NCI-H748 (cell line): Measurements from ENCODE around the gene ZNF8.
"Not testable (repeated sequence)": the region's sequence is repeated elsewhere in the genome, so short reads cannot be mapped to it uniquely, and the experiment has no call there.

Source experiments
- DNase-seq: peaks from one replicate; lab custom pipeline; 2025; ENCODE audit not compliant: unreplicated experiment; lab: John Stamatoyannopoulos, UW

ZNF8 gene

GRCh38 chr19:58334691-58335249, 56.0 kb downstream of the ZNF8 start:
- no peak for DNase-seq

DNA sequence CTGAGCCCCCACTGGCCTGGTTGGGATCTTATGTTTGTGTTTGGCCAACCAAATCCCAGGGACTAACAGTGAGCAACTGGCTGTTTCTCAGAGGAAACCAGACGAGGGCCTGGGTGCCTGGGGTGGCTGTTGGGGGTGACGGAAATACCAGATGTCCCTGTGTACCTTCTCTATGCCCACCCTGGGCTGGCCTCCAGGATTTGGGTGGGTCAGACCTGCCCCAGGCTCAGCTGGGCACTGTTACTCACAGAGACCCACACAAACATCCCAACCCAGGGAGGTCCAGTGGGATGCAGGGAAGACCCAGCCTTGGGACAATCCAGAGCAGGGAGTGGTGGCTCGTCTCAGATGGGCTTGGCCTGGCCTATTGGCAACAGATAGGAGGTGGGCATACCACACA, 56.9 kb downstream of the ZNF8 start:
- no peak for DNase-seq

DNA sequence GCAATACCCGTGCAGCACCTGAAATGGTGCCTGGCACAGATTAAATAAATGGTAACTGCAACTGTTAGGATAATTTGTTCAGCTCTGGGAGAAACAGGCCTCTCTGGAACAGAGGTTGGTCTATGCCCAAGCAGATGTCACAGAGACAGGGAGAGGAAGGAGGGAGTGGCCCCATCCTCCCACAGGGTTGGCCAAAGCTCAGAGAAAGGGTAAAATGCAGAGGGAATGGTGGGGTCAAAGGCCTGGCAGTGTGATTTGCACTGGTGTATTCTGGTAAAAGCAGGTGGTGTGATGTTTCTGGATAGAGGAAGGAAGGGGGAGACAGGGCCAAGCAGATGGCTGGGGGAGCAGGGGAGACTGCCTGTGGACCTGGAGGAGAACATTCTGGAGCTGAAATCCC, 57.5 kb downstream of the ZNF8 start:
- DNase-seq = no peak

GRCh38 chr19:58336820-58337219, 58.1 kb downstream of the ZNF8 start:
- DNase-seq = no peak

DNA sequence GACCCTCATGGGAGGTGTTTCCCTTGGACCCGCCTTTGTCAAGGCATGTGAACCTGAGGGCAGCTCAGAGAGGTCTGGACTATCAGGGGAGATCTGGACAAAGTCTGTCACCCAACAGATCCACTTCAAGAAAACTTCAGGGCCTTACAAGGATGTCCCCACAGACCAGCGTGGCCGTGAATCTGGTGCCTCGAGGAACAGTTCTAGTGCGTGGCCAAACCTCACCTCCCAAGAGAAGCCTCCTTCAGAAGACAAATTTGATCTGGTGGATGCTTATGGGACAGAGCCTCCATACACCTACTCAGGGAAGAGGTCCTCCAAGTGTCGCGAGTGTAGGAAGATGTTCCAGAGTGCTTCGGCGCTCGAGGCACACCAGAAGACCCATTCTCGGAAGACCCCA, 59.6 kb downstream of the ZNF8 start:
- DNase-seq = no peak

DNA sequence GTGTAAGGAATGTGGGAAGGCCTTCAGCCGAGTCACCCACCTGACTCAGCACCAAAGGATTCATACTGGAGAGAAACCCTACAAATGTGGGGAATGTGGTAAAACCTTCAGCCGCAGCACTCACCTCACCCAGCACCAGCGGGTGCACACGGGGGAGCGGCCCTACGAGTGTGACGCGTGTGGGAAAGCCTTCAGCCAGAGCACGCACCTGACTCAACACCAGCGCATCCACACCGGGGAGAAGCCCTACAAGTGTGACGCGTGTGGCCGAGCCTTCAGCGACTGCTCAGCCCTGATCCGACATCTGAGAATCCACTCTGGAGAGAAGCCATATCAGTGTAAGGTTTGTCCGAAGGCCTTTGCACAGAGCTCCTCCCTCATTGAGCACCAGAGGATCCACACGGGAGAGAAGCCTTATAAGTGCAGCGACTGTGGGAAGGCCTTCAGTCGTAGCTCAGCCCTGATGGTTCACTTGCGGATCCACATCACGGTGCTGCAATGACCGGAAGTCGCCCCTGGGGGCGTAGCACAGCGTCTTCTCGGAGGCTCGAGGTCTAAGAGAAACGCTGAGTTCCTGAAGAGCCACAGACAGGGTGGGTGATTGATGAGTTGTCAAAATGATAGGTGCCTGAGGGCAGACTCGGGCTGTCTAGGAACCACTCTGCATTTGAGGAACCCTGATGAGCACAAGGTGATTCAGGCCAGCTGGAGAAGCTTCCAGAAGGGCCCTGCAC, 60.2 kb downstream of the ZNF8 start:
- no peak for DNase-seq

- no peak for DNase-seq
These were observed 66.8 kb downstream of the ZNF8 start for GRCh38 chr19:58345558-58345957.

DNA sequence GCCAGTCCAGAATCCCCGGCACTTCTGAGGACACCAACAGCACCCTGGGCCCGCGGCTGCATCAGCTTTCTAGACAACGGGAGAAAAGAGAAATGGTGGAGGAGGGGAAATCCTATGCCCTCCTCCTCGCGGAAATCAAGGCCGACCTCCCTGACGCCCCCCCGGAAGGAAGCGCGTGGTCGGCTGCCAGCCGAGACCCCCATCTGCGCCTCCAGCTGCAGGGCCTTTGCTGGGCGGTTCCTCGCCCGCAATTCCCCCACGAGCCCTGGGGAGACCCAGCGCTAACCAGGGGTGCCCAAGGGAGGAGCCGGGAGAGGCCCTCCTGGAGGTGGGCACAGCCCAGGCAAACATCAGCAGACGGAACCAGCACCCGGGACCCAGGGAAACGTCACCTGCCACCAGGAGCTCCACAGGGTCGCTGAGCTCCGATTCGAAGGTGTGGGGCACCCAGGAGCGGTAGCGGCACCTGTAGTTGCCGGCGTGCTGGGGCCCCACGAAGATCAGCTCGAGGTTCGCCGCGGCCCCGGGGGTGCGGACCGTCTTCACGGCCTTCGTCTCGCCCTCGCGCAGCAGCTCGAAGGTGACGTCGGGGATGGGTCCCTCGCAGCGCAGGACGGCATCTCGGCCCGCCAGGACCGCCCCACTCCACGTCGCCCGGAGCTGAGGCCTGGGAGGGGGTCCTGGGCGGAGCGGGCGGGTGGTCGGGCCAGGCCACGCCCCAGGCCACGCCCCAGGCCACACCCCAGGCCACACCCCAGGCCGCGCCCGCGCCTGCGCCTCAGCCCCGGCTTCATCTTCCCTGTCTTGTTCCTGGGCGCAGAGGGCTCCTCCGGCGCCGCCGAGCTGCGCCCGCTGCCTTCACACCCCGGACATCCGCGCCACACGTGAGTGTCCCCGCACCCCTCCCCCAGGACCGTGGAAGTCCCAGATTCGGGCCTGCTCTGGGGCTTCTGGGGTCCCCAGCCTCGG, 68.5 kb downstream of the ZNF8 start:
- DNase-seq = peak; percentile 82

DNA sequence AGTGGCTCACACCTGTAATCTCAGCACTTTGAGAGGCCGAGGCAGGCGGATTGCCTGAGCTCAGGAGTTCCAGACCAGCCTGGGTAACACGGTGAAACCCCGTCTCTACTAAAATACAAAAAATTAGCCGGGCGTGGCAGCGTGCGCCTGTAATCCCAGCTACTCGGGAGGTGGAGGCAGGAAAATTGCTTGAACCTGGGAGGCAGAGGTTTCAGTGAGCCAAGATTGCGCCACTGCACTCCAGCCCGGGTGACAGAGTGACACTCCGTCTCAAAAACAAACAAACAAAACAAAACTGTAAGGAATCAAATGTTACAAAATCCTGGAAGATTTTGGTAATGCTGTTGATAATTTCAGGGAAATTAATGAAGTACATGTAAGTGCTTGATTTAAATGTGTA, 69.3 kb downstream of the ZNF8 start:
- not testable (repeated sequence) for DNase-seq

DNA sequence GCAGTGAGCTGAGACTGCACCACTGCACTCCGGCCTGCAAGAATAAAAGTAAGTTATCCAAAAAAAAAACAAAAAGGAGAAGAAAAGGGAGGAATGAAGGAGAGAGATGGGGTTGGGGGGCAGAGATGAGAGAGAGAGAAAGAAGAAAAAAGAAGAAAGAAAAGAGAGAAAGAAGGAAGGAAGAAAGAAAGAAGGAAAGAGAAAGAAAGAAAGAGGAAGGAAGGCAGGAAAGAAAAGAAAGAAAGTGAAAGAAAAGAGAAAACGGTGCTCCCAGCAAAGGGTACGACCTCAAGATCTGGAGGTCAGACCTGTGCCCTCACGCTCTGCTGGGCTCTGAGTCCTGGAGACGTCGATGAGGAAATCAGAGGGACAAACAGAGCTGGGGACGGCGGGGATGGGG, 70.8 kb downstream of the ZNF8 start:
- no peak for DNase-seq

DNA sequence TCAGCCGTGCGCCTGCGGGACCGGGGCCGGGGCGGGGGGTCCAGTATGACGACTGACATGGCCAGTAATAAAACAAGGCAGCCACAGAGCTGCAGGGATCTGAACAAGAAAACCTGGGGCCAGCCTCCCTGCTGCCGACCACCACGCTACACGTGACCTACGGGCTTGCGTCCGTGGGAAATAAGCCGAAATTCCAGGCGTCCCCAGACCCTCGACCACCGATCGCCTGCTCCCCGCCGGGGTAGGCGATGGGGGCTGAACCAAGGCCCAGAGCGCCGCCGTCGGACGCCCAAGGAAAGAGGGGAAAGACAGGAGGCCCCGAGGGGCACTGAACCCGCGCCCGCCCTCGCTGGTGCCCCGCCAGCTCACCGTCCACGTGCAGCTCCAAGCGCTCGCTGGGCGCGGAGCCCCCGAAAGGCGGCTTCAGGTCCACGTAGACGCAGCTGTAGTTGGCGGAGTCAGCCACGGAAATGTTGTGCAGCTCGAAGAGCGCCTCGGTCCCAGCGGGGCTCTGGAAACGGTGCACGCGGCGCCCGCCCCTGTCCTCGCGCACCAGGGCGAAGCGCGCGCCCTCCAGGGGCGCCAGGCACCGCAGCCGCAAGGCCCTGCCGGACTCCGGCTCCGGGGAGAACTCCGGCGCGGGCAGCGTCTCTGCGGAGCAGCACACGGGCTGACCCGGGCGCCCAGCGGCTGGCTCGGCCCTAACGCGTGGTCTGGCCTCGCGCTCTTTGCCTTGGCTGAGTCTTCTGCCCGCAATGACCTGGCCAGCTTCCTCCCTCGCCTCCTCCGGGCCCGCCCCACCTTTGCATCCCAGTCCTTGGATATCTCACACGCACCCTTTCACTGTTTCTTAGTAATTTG, 71.5 kb downstream of the ZNF8 start:
- no peak for DNase-seq

- DNase-seq = no peak
These were observed 72.3 kb downstream of the ZNF8 start for GRCh38 chr19:58350871-58351557.

DNA sequence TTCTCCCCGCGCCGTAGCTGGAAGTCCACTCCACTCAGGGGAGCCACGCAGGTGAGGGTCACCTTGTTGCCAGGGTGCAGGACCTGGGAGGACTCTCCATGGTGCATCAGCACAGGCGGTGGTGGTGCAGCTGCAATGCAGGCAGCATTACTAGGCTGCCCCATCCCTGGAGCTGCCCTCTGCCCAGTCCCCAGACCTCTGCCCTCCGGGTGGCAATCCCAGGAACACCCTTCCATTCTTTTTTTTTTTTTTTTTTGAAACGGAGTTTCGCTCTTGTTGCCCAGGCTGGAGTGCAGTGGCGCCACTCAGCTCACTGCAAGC, 72.8 kb downstream of the ZNF8 start:
- no peak for DNase-seq

DNA sequence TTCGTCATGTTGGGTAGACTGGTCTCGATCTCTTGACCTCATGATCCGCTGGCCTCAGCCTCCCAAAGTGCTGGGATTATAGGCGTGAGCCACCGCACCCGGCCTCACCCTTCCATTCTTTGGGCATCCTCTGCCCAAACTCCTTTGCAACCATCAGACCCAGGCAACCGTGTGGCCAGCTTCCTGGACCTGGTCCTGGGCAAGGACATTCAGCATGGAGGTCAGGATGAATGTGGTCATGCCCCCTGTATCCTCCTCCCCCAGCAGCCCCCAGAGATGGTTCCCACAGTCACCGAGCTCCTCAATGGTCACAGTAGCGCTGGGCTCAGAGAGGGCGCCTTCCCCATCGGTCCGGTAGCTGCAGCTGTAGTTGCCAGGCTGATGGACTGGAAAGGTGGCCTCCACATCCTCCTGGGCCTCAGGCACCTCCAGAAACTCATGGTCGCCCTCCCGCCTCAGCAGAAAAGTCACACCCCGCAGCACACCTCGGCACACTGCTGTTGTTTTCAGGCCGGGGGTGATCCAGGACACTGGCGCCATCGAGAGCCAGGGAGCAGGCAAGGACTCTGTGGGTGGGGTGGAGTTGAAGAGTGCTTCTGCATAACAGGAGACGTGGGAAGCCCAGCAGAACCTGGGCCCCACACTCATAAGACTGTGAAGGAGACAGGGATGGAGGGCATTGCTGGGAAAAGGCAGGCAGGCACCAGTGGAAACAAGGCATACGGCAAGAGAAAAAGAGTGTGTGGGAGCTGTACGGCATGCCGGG, 73.4 kb downstream of the ZNF8 start:
- no peak for DNase-seq
